Thymus (tissue), 11 donors: ENCODE data around the gene PIK3R5. TPM values are rescaled to one million over a fixed set of nuclear protein-coding genes. Genes with fewer than 3 reads are reported as not detected.

ENCODE experiments used
- DNase-seq, 9 donors: peaks; one replicate each; pipeline ENCODE4 v3.0.0-alpha.2; 2013; ENCODE audit warnings: low spot score in 9 of 9, low read depth in 6 of 9, missing footprints in 1 of 9
- H3K27ac ChIP-seq, 2 donors: one replicate each; pipeline ENCODE4 v1.5.1; 2013; ENCODE audit warnings: control low read depth in 1 of 2, low read depth in 1 of 2, low read length in 1 of 2, mild to moderate bottlenecking in 1 of 2, moderate library complexity in 1 of 2
- H3K27me3 ChIP-seq, 2 donors: one replicate each; pipeline ENCODE4 v1.5.1; 2013; ENCODE audit warnings: low read length in 1 of 2; ENCODE audit not compliant: control insufficient read depth in 2 of 2, insufficient read depth in 1 of 2
- H3K36me3 ChIP-seq, 2 donors: one replicate each; pipeline ENCODE4 v1.5.1; 2013; ENCODE audit warnings: low read length in 1 of 2, mild to moderate bottlenecking in 1 of 2, moderate library complexity in 1 of 2; ENCODE audit not compliant: control insufficient read depth in 2 of 2, insufficient read depth in 2 of 2
- H3K4me1 ChIP-seq, 2 donors: one replicate each; pipeline ENCODE4 v1.5.1; 2013; ENCODE audit warnings: low read length in 2 of 2; ENCODE audit not compliant: control insufficient read depth in 2 of 2, insufficient read depth in 2 of 2
- H3K4me3 ChIP-seq, 2 donors: one replicate each; pipeline ENCODE4 v1.5.1; 2013; ENCODE audit warnings: low read length in 2 of 2, control low read depth in 1 of 2, mild to moderate bottlenecking in 1 of 2
- H3K9me3 ChIP-seq, 2 donors: one replicate each; pipeline ENCODE4 v1.5.1; 2013; ENCODE audit warnings: low read length in 1 of 2, mild to moderate bottlenecking in 1 of 2; ENCODE audit not compliant: control insufficient read depth in 2 of 2, insufficient read depth in 1 of 2
- WGBS: extraction: QIAGEN DNeasy Blood & Tissue Kit; methylation state at CpG from one replicate; pipeline ENCODE4 v1.1.7; 2013; 5-methylcytosine and 5-hydroxymethylcytosine counted together
- polyA plus RNA-seq: library from polyadenylated mRNA; stranded (reverse); fragments of 200-250 nt; gene quantifications from one replicate; pipeline ENCODE4 v1.2.3, GENCODE V29; 2013
- total RNA-seq: library from RNA; stranded (reverse); fragments of 120-200 nt; gene quantifications from one replicate; pipeline ENCODE4 v1.2.4, GENCODE V29; 2013
- donor health status: healthy.

Gene PIK3R5
- total and polyA plus RNA-seq, 2 donors, result 15.2 to 20.4 TPM

DNA sequence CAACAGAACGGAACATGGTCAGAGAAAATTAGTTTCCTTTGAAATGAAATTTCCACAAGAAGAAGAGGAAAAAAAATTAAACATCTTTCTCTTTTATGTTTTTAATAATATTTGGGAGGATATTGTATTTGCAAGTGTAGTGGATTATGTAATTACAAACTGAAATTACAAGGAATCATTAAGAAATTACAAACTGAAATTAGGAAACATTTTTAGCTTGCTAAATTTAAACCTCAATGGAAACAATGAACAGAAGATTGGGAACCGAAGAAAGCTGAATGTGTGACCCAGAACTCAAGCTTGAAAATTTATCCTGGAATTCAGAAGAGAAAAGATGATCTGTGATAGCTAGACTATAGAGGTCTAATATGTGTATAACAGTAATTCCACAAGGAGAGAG lies 4.4 kb upstream of the PIK3R5 start:
- WGBS, result 94% methylated on average over 2 of the region's 2 CpGs
- Histone ChIP-seq H3K27ac (no peak overlapping the region), H3K4me1 (peaks cover 6 to 20% of the 10 kb centered on the region in 2 donors), H3K4me3 (no peak overlapping the region), H3K36me3 (no peaks in the 10 kb centered on the region), H3K27me3 (peaks cover 0 to 7% of the 10 kb centered on the region in 2 donors), H3K9me3 (peaks cover 0 to 8% of the 10 kb centered on the region in 2 donors)
- DNase-seq, result no peak

- WGBS, result 96% methylated on average over 3 of the region's 3 CpGs
- H3K27me3 ChIP-seq, result peaks cover 0 to 8% of the 10 kb centered on the region in 2 donors
- H3K4me1 ChIP-seq, result peaks cover 17 to 34% of the 10 kb centered on the region in 2 donors
- DNase-seq, result no peak
- H3K4me3 ChIP-seq, result no peak overlapping the region
- no peaks in the 10 kb centered on the region for H3K36me3 ChIP-seq
- H3K9me3 ChIP-seq, result peaks cover 0 to 8% of the 10 kb centered on the region in 2 donors
- H3K27ac ChIP-seq, result no peak overlapping the region
Measured at GRCh38 chr17:8968503-8968902, 3.0 kb upstream of the PIK3R5 start.

DNA sequence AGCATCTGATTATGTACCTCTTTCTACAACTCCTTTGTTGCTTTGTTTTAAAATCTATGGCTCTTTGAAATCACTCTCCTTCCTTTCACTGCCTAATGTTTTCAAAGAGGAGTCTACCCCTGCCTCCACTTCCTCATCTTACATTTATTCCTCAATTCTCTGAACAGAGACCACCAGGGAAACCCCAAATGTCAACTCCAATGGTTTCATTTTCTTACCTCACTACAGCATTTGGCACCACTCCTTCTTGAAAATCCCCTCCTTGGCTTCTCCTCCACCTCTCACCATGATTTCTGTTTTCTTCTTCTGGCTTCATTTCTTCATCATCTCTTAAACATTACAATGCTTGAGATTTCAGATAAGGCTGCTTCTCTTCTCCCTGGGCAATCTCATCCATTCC lies 2.4 kb upstream of the PIK3R5 start:
- no peak overlapping the region for H3K27ac ChIP-seq
- no peak for DNase-seq
- H3K4me1 ChIP-seq, result peaks cover 17 to 41% of the 10 kb centered on the region in 2 donors
- H3K9me3 ChIP-seq, result peaks cover 0 to 8% of the 10 kb centered on the region in 2 donors
- H3K36me3 ChIP-seq, result no peaks in the 10 kb centered on the region
- no peak overlapping the region for H3K4me3 ChIP-seq
- peaks cover 0 to 8% of the 10 kb centered on the region in 2 donors for H3K27me3 ChIP-seq

DNA sequence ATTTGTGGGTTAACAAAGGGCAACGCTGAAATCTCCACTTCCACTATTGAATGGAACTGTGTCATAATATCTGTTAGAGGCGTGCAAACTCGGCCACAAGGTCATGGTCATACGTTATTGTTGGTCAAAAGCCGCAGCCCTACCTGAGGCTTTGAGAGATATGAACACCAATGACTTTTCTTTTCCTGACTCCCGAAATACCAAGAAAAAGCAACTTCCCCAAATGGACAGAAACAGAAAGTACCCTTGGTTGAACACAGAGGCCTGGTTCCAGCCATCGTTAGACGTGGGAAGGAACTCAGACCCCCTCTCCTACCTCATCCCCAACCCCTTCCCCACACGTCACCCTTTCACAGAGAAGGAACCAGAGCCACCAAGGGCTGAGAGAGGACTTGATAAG lies 1.4 kb upstream of the PIK3R5 start:
- no peaks in the 10 kb centered on the region for H3K36me3 ChIP-seq
- peaks cover 17 to 43% of the 10 kb centered on the region in 2 donors for H3K4me1 ChIP-seq
- H3K27me3 ChIP-seq, result peaks cover 0 to 8% of the 10 kb centered on the region in 2 donors
- no peak for DNase-seq
- peaks cover 0 to 8% of the 10 kb centered on the region in 2 donors for H3K9me3 ChIP-seq
- peak overlapping the region in 1 of 2 donors; percentile 25 for H3K27ac ChIP-seq
- 41% methylated on average over 9 of the region's 9 CpGs for WGBS
- H3K4me3 ChIP-seq, result no peak overlapping the region

GRCh38 chr17:8964801-8965393 lies 610 bp downstream of the PIK3R5 start:
- DNase-seq, result peak in 5 of 9 donors; percentile 38 to 80 (median 57)
- H3K4me1 ChIP-seq, result peaks cover 23 to 59% of the 10 kb centered on the region in 2 donors

DNA sequence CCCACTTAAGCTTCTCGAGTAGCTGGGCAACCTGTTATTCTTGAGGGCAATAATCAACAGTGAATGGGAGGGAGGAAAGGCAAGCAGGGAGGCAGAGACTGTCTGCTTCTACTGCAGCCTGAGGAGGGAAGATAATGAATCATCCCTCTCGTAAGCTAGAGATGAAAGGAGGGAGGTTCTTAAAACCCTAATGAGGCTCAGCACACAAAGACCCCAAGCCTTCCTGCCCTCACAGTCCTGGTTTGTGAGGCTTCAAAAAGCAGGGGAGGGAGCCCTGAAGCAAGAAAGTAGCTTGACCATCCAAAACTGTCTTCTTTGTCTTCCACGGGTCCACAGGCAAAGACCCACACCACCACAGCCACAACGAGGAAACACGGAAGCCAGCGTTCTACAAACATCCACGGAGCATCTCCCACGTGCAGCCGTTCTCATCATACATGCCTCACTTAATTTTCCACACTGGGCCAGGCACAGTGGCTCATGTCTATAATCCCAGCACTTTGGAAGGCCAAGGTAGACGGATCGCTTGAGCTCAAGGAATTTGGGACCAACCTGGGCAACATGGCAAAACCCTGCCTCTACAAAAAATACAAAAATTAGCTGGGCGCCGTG lies 1.8 kb downstream of the PIK3R5 start:
- 83% methylated on average over 13 of the region's 13 CpGs for WGBS
- DNase-seq, result peak in 1 of 9 donors; percentile 42
- peak overlapping the region in 1 of 2 donors; percentile 70 for H3K4me3 ChIP-seq
- H3K27me3 ChIP-seq, result peaks cover 0 to 8% of the 10 kb centered on the region in 2 donors
- peak overlapping the region in 1 of 2 donors; percentile 43 for H3K27ac ChIP-seq
- peaks cover 0 to 8% of the 10 kb centered on the region in 2 donors for H3K9me3 ChIP-seq
- H3K36me3 ChIP-seq, result peaks cover 0 to 2% of the 10 kb centered on the region in 2 donors
- H3K4me1 ChIP-seq, result peaks cover 30 to 71% of the 10 kb centered on the region in 2 donors

More at GRCh38 chr17:8964801-8965393, 610 bp downstream of the PIK3R5 start:
- peak overlapping the region; percentile 64 to 80 for H3K27ac ChIP-seq
- H3K4me3 ChIP-seq, result peak overlapping the region; percentile 66 to 70
- 17% methylated on average over 32 of the region's 32 CpGs for WGBS
- peaks cover 0 to 8% of the 10 kb centered on the region in 2 donors for H3K9me3 ChIP-seq
- no peaks in the 10 kb centered on the region for H3K36me3 ChIP-seq
- H3K27me3 ChIP-seq, result peaks cover 0 to 8% of the 10 kb centered on the region in 2 donors

DNA sequence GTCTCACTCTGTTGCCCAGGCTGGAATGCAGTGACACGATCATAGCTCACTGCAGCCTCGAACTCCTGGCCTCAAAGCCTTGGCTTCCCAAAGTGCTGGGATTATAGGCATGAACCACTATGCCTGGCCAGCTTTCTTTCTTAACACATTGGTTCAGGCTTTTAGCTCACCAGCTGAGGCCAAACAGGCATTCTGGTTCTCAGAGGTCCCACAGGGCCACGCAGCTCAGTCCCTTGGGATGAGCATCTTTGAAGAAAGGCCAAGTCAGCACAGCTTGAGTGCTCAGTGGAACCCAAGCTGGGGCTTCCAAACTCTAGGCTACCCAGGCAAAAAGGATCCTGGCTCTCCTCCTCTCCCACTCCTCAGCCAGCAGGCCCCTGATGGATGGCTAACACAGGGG lies 2.5 kb downstream of the PIK3R5 start:
- H3K27ac ChIP-seq, result no peak overlapping the region
- 96% methylated on average over 3 of the region's 3 CpGs for WGBS
- peaks cover 34 to 77% of the 10 kb centered on the region in 2 donors for H3K4me1 ChIP-seq
- H3K4me3 ChIP-seq, result no peak overlapping the region
- peaks cover 0 to 2% of the 10 kb centered on the region in 2 donors for H3K36me3 ChIP-seq
- peaks cover 0 to 8% of the 10 kb centered on the region in 2 donors for H3K9me3 ChIP-seq
- no peak for DNase-seq
- peaks cover 0 to 8% of the 10 kb centered on the region in 2 donors for H3K27me3 ChIP-seq

GRCh38 chr17:8961829-8962228 lies 3.7 kb downstream of the PIK3R5 start:
- 98% methylated on average over 5 of the region's 5 CpGs for WGBS
- H3K9me3 ChIP-seq, result peaks cover 0 to 7% of the 10 kb centered on the region in 2 donors
- DNase-seq, result no peak
- H3K4me1 ChIP-seq, result peaks cover 31 to 76% of the 10 kb centered on the region in 2 donors
- peaks cover 0 to 2% of the 10 kb centered on the region in 2 donors for H3K36me3 ChIP-seq
- no peak overlapping the region for H3K4me3 ChIP-seq
- H3K27me3 ChIP-seq, result peaks cover 0 to 8% of the 10 kb centered on the region in 2 donors
- no peak overlapping the region for H3K27ac ChIP-seq
